RWPE1 (cell line): ENCODE results near the gene TGFBI.

Experiments
- CTCF ChIA-PET: fragments of 350-600 bp; sonication (Branson Sonifier 250); formaldehyde crosslinking; extraction: SDS; loops from one replicate; lab custom pipeline; 2021; lab: Yijun Ruan, JAX
- POLR2A ChIA-PET: fragments of 400-600 bp; formaldehyde crosslinking; extraction: SDS; loops from one replicate; lab custom pipeline; 2020; ENCODE audit warnings: antibody characterized with exemption; ENCODE audit not compliant: low non-redundant PET; lab: Yijun Ruan, JAX
- DNase-seq: peaks from one replicate; pipeline ENCODE4 v3.0.0; 2012; ENCODE audit warnings: low spot score
- H3K27ac ChIP-seq: fragments of 450-650 bp; 2 replicates; pipeline ENCODE4 v1.5.1; 2017
- TF ChIP-seq, protein P1 (sequence below): fragments of 450-650 bp; conservative IDR thresholded peaks from 2 replicates; pipeline ENCODE4 v1.5.1; 2017; ENCODE audit warnings: low read depth, mild to moderate bottlenecking

Gene TGFBI

GRCh38 chr5:135986891-135987401, 41.8 kb upstream of the TGFBI start:
- ChIA-PET POLR2A (no interaction called here), CTCF (interaction anchor here (0.6 to 1.1 kb wide), 2 partner anchors 18 to 94 kb away, joined by 3 to 4 read pairs; no protein-coding TSS in a partner anchor)
- no peak overlapping the region for H3K27ac ChIP-seq
- TF ChIP-seq, protein P1, sequence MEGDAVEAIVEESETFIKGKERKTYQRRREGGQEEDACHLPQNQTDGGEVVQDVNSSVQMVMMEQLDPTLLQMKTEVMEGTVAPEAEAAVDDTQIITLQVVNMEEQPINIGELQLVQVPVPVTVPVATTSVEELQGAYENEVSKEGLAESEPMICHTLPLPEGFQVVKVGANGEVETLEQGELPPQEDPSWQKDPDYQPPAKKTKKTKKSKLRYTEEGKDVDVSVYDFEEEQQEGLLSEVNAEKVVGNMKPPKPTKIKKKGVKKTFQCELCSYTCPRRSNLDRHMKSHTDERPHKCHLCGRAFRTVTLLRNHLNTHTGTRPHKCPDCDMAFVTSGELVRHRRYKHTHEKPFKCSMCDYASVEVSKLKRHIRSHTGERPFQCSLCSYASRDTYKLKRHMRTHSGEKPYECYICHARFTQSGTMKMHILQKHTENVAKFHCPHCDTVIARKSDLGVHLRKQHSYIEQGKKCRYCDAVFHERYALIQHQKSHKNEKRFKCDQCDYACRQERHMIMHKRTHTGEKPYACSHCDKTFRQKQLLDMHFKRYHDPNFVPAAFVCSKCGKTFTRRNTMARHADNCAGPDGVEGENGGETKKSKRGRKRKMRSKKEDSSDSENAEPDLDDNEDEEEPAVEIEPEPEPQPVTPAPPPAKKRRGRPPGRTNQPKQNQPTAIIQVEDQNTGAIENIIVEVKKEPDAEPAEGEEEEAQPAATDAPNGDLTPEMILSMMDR = no peak
- no peak for DNase-seq

DNA sequence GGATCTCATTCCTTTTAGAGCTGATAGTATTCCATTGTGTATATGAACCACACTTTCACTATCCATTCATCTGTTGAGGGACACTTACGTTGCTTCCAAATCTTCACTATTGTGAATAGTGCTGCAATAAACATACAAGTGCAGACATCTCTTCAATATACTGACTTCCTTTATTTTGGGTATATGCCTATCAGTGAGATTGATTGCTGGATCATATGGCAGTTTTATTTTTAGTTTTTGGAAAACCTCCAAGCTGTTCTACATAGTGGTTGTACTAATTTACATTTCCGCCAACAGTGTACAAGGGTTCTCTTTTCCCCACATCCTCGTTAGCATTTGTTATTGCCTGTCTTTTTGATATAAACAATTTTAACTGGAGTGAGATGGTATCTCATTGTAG, 40.2 kb upstream of the TGFBI start:
- ChIA-PET POLR2A (no interaction called here), CTCF (interaction anchor here (0.6 kb wide), 1 partner anchor 609 kb away, joined by 3 read pairs; no protein-coding TSS in a partner anchor)
- H3K27ac ChIP-seq = no peak overlapping the region
- no peak for DNase-seq
- TF ChIP-seq, protein P1 = no peak

DNA sequence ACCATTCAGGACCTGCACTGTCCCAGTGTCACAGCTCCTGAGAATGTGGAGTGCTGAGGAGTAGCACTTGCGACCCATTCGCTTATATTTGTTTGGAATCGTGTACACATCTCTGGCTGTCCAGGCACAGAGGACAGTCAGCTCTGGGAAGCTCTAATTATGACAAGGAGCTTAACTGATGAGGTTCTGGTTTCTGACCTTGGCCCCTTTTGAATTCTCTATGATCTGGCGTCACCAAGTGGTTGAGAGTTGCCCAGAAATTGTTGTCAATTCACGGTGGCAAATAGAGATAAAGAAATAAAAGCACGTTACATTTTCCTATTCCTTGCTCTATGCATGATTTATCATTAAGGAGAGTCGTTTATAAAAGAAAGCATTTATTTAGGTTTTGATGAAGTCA, 39.1 kb upstream of the TGFBI start:
- no peak for DNase-seq
- POLR2A ChIA-PET = no interaction called here
- H3K27ac ChIP-seq = no peak overlapping the region
- CTCF ChIA-PET = no interaction called here
- TF ChIP-seq, protein P1 = no peak

- DNase-seq = no peak
- ChIA-PET POLR2A (no interaction called here), CTCF (no interaction called here)
- TF ChIP-seq, protein P1 = no peak
- H3K27ac ChIP-seq = no peak overlapping the region
These were observed 38.1 kb upstream of the TGFBI start for GRCh38 chr5:135990528-135991255.

- CTCF ChIA-PET = no interaction called here
- POLR2A ChIA-PET = no interaction called here
- TF ChIP-seq, protein P1 = no peak
- DNase-seq = no peak
- H3K27ac ChIP-seq = no peak overlapping the region
These were observed 37.4 kb upstream of the TGFBI start for GRCh38 chr5:135991429-135991828.

DNA sequence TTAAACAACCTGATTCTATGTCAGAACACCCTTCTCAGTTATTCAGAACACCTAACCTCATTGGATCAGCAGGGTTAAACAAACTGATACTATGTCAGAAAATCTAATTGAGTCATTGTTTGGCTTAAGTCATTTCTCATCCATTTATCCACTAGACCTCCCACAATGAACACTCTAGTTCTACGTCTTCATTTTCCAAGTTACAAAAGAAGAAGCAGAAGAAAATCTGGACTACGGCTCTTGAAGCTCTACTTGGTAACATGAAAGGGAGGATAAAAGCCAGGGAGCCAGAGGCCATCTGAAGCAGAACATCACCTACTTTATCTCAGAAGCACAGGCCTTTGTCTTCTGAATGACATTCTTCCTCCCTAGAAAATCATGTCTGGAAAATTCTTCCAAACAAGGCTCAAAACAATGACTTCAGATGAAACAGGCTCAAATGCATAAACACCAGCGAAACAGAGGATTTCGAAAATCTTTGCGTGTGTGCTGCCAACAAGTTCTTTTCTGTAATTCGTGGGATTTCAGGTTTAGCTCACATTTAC, 35.4 kb upstream of the TGFBI start:
- ChIA-PET CTCF (interaction anchor here (1.0 kb wide), 1 partner anchor 48 kb away, joined by 3 read pairs; no protein-coding TSS in a partner anchor), POLR2A (no interaction called here)
- DNase-seq = no peak
- TF ChIP-seq, protein P1 = no peak
- H3K27ac ChIP-seq = peak overlapping the region; percentile 67
